Activated CD4-positive, alpha-beta T cell treated with anti-CD3 and anti-CD28 coated beads for 24 hours (primary cell): ENCODE results near the gene MBP.

Experiments
- DNase-seq, 2 donors: peaks; one replicate each; pipeline ENCODE4 v3.0.0-alpha.2; 2020; ENCODE audit warnings: low read depth in 2 of 2

The MBP gene

DNA sequence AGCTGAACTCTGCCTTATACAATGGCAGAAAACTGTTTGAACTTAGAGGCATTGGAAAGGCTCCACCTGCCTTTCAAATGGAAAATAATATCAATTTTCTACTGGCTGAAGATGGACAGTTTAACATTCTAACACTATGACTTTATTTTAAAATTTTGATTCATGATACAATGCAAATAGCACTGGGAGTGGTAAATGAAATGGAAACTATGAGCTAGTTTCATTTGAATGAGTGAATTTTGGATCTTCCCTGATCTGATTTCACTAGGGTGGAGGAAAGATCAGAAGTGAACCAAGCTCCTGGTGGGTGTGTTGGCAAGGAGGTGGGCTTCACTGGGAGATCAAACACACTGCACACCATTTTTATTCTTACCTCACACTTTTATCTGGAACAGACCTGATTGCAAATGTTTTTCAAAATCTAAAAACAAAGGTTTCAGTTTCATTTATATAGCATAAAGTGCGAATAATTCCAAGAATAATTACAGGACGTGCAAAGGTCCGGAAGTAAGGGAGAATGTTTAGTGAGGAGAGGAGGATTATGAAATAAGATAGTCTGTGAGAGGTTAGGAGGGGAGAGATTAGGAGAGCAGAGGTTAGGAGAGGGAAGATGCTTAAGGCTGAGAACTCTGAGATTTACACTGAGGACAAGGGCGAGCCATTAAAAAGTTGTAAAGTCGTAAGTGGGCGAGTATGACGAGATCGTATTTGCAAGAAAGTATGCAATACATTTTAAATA, 18.6 kb upstream of the MBP start:
- DNase-seq: no peak

DNA sequence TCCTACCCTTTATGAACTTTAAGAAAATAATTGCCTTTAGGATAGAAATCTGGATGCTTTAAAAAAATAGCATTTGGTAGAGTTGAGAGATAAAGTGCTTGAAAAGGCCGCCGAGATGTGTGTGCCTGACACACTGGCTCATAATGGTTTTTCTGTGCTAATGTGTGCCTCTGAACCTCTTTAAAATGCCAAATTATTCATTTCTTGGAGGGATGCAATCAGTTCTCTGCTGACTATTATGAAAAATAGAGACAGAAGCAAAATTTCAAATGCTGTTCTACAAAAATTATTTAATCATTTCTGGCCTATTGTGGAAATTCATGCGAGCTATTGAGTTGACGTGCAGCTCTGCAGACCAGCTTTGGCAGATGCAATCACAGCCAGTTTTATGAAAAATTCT, 18.0 kb upstream of the MBP start:
- DNase-seq: no peak

DNA sequence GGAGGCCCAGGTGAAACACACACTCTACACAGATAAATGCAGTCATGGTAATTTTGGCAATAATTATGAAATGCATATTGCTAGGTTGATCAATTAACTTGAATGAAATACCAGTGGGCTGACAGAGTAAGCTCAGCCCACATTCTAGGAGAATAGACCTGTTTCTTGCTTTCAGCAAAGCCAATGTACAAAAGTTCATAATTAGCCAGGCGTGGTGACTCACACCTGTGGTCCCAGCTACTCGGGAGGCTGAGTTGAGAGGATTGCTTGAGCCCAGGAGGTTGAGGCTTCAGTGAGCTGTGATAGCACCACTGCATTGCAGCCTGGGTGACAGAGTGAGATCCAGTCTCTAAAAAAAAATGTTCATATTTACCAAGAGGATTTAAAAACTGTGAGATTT, 15.7 kb upstream of the MBP start:
- DNase-seq: no peak

DNA sequence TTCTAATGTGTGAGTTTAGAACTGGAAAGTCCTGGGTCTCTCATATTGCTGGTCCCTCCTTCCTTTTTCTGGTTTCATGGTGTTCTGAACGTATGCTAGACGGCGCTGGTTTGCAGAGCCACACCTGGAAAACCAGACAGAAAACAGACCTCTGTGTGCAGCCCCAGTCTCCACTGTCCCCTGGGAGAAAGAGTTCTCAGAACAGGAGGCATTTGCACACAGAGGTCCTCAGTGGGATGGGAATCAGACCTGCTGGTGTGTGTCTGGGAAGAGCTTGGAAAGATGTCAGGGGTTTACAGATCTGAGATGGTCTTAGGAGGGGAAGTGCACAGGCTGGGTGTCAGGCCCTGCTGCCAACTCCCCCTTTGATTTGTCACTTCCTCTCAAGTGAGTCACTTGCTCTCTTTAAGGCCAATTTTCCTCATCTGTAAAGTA, 14.9 kb upstream of the MBP start:
- no peak for DNase-seq

DNA sequence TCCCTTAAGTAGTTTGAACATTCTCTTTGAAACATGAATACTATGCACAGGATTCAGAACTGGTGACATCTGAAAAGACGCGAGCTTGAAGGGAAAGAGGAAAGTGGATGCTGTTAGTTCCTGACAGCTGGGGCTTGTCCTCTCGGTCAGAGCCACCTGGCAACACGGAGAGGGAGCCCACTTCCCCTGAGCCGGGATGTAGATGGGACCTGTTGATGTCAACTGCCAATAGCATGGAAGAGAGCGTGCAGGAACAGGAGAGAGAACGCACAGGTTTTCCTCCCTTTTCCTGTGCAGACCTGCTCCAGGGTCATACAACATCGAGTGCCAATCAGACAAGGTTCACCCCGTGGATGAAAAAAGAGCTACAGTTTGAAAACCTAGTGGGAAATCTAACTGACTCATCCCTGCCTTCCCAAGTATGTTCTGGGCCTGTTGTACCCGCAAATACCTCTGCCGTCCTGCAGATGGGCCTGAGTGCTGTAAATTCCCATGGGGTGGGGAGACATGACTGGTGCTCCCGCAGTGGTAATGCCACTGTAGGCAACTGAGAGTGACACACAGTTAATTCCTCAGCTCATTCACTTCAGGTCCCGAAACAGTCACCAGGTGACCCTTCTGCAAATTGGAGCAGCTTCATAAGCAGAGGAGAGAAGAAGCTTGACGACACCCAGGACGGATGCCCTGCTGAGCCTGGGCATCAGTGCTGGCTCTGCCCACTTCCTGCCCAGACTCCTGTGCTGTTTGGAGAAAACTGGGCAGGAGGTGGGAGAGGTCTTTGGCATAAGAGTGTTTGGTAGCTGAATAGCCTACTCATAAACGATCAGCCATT, 13.9 kb upstream of the MBP start:
- no peak for DNase-seq

DNA sequence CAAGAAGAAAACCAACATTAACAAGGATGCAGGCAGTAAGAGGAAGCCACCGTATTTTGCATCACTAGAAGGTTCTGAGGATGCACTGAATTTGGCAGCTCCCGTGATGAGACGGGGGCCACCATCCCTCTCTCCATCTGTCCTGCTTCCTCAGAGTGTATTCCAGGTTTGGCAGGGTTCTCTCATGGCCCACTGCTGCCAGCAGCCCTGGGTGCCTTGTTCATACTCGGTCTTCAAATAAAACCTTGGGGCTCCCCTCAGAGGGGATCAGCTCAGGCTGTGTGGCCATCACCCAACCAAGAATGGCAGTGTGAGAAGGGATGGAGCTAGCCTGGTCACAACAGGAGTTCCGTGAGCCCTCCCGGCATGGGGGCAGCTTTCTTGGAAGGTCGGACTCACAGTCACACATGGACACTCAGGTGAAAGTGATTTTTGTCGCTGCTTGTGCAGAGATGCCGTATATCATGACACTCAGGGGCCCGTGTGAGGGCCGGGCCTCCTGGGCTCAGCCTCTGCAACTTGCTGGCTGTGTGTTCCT, 12.8 kb upstream of the MBP start:
- no peak for DNase-seq

DNA sequence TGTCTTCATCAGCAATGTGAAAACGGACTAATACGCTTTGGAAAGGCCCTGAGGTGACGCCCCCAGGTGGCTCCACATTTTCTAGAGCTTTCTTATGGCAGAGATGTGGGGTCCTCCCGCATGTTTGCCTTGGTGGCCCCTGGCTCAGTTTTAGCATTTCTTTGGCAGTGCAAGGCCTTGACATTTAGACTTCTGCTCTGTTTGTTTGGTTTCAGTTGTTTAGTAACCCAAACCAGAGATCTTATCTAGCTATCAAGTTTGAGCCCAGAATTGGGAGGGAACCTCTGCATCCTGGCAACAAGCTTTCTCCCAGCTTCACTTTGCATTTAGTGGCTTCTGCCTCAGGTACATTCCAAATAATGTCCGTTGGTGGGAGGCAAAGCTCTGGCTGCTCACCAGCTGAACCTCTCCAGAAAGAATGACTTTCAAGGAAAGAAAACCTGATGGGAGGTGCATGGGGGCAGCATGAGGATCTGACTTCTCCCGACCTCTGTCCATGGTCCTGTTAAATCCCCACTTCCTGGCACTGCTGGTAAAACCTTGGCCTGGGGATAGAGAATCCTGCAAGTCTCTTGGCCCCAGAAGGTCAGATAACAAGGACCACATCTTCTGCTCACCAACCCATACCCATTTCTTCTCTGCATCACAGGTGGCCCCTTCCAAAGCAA, 12.0 kb upstream of the MBP start:
- DNase-seq: no peak

DNA sequence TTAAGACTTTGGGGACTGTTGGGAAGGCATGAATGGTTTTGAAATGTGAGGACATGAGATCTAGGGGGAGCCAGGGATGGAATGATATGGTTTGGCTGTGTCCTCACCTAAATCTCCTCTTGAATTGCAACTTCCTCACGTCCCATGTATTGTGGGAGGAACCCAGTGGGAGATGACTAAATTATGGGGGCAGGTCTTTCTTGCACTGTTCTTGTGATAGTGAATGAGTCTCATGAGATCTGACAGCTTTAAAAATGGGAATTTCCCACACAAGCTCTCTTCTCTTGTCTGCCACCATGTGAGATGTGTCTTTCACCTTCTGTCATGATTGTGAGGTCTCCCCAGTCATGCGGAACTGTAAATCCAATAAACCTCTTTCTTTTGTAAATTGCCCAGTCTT, 11.5 kb upstream of the MBP start:
- no peak for DNase-seq

DNA sequence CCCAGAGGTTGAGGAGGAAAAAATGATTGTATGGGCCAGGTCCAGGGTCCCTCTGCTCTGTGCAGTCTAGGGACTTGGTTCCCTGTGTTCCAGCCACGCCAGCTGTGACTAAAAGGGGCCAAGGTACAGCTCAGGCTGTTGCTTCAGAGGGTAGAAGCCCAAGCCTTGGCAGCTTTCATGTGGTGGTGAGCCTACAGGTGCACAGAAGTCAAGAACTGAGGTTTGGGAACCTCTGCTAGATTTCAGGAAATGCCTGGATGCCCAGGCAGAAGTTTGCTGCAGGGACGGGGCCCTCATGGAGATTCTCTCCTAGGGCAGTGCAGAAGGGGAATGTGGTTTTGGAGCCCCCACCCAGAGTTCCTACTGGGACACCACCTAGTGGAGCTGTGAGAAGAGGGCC, 10.6 kb upstream of the MBP start:
- DNase-seq: no peak

DNA sequence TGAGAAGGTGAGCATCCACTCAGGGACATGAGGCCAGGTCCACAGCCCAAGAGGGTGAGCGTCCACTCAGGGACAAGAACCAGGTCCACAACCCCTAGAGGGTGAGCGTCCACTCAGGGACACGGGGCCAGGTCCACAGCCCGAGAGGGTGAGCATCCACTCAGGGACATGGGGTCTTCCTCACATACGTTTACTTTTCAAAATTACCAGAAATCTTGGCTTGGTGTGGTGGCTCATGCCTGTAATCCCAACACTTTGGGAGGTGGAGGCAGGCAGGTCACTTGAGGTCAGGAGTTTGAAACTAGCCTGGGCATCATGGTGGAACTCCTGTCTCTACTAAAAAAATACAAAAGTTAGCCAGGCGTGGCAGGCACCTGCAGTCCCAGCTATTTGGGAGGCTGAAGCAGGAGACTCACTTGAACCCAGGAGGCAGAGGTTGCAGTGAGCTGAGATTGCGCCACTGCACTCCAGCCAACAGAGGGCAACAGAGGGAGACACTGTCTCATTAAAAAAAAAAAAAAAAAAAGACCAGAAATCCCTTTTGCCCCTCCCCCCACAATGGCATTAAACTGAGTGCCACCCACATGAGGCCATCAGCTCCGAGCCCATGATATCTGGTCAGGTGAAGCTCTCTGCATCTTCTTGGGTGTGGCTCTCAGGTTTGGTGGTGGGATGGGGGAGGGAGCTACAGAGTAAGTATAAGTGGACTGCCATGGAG, 9.0 kb upstream of the MBP start:
- no peak for DNase-seq

DNA sequence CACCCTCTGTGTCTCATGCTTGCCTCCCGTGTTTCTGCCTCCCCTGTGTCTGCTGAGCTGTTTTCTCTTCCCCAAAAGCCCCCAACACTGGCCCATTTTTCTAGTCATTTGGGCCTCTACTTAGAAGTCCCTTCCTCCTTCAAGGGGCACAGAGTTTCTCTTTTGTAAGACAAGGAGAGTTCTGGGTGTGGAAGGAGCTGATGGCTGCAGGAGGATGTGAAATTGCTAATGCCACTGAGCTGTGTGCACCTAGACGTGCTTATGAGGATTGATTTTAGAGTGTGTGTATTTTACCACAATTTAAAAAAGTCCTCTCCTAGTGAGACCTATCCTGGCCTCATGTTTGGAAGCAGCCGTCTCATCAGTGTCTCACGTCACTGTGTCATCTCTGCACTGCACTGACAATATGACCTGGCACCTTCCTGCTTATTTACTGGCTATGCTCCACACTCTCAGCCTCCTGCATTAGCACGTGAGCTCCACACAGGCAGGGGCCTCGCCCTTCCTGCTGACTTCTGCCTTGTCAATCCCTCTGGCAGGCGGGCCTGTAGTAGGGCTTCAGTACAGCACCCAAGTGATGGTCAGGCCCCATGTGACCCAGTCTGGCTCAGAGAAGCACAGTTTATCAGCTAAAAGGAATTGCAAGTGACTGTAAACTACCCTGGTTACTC, 8.0 kb upstream of the MBP start:
- DNase-seq: no peak

DNA sequence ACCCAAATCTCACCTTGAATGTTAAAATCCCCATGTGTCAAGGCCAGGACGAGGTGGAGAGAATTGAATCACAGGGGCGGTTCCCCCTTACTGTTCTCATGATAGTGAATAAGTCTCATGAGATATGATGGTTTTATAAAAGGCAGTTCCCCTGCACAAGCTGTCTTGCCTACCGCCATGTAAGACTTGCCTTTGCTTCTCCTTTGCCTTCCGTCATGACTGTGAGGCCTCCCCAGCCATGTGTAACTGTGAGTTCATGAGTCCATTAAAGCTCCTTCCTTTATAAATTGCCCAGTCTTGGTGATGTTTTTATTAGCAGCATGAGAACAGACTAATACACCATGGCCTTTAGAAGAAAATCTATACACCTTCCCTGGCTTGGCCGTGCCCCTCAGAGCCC, 7.4 kb upstream of the MBP start:
- DNase-seq: no peak

DNA sequence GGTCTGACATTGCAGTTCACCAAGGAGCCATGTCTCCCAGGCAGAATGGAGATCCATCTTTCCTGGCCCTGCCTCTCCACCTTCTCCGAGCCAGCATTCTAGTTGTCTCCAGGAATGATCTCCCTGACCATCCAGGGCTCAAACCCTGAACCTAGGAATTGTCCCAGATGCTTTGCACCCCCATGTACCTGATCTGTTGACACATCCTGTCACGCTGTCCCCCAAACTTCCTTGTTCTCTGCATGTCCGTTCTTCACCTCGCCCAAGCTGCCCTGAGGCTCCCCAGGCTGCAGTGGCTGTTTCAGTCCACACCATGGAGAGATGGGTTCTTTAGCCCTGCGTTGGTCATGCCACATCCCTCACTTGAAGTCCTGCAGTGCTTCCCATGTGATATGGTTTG, 7.0 kb upstream of the MBP start:
- DNase-seq: no peak

DNA sequence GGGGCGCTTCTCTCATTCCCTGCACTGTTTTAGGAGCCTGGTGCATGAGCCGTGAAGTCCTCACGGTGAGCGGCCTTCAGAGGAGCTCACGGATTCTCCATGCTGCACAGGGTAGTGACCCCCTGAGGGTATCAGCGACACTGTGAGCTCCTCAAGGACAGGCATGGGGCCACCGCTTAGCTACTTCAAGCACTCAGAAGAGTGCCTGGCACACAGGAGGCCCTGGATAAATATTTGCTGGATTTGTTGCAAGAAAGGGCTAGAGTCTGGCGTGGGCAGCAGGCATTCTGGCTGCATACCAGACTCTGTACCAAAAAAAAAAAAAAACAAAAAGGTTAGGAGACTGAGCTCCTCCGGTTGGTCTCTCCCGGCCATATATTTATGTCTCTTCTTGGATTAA, 5.7 kb upstream of the MBP start:
- DNase-seq: no peak

DNA sequence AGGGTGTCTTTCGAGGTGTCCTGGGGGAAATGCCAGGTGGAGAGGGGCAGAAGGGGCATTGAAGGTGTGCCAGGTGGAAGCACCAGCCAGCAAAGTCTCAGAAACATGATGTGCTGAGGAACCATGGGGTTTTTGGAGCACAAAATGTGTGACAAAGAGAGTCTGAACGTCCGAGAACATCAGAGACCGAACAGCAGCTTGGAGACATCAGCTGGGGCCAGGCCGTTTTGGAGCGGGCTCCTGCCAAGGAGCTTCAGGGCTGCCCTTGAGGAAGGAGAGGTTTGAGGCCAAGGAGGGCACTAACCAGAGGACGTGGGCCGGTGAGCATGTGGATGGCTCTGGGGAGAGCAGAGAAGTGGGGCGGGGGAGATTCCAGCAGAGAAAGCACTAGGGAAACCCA, 5.3 kb upstream of the MBP start:
- no peak for DNase-seq

DNA sequence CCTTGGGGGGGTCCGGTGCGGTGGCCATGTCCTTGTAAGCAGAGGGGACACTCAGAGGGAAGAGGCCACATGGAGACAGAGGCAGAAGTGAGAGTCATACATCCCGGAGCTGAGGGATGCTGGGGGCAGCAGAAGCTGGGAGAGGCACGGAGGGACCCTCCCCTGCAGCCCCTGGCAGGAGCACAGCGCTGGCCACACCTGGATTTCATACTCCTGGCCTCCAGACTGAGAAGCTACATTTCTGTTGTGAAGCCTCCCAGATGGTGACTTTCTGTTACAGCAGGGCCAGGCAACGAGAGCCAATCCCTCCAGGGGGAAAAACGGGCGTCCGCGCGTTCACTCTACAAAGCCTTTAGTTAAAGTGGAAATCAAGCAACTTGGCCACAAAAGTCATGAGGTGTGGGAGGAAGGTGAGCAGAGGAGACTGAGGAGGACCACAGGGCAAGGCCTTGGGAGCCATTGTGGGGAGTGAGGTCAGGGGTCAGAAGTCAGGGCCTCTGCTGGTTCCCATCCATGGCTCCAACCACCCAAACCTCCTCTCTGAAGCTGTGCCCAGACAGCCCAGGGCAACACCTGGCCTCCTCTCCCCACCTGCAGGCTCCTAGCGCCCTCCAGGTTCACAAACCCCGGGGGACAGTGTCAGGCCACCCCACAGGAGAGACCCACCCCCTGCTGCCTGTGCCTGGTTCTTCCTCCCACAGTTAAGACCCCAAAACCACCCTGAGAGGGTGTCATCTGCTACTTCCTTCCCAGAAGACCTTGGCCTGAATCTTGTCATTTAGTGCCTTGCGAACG, 4.5 kb upstream of the MBP start:
- no peak for DNase-seq

DNA sequence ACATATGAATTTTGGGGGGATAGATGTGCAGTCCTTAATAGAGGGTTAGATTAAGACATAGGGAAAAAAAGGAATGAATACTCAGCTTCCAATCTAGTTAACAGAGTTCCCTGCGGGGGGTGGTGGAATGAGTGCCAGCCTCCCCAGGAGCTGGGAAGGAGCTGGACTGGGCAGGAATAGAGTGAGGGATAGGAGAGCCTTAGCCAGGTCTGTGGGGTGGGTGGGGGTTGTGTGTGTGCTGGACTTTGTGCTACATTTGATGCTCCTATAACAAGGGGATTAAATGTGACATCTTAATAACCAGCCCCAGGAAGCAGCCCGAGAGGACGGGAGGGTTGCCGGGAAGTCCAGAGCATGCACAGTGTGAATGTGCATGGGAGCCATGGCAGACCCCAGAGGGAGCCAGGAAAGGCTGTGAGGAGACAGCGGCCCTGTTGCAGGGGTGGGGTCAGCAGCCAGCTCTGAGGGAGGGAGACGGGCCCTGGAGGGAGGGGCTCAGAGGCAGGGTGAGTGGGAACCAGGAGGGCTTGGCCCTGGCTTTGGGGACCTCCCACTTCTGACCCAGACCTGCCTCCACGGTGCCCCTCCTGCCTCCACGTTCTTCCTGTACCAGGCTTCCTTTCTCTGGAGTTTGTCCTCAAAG, 3.6 kb upstream of the MBP start:
- no peak for DNase-seq

DNA sequence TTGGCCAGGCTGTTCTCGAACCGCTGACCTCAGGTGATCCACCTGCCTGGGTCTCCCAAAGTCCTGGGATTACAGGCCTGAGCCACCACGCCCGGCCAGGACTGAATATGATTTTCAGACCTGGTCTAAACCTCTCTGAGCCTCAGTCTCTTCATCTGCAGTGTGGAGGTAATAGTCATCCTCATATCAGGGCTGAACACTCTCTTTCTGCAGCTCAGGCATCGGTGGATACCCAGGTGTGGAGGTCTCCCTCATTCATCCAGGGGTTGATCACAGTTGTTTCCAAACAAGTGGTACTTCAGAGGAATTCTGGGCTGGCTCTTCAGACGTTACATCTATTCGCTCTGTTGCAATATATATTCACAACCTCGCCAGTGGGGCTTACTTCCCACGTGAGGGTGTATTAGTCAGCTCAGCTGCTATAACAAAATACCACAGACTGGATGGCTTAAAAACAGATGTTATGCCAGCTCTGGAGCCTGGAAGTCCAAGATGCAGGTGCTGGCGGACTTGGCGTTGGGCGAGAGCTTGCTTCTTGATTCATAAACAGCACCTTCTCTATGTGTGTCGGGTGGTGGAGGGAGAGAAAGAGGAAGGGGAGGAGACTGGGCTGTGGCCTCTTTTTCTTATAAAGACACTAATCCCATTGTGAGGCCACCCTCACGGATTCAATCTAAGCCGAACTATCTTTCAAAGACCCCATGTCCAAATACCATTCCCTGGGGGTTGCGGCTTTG, 2.9 kb upstream of the MBP start:
- no peak for DNase-seq

DNA sequence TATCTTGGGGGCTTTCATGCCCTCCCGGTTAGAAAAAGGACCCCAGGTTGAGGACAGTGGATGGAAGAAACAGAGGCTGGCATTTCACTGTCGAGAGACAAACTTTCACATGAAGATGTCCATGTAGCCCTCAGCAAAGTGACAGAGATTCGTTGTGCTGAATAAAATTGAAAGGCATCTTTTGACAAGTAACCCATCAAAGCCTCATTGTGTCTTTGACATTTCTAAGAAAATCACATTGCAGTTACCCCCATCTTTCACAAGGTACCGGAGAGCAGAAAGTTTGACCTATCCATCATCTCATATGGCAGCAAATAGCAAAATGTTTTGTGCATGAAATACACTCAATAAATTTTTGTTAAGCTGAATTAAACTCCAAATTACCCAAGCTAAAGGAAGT, 2.0 kb upstream of the MBP start:
- no peak for DNase-seq
